H1 (cell line): ENCODE data around the gene PLEKHN1. TPM values are rescaled to one million over a fixed set of nuclear protein-coding genes. Genes with fewer than 3 reads are reported as not detected.
A peak's percentile ranks its signal among the peaks of the same experiment; 100 is the strongest.

Experiments
- BACH1 ChIP-seq: IDR thresholded peaks from 2 replicates; pipeline ENCODE4 v1.6.1; 2012; ENCODE audit warnings: low read length, improper control_type of control experiment
- BCL11A ChIP-seq, 2 experiments: IDR thresholded peaks; one replicate each; pipeline ENCODE4 v1.6.1; 2011; ENCODE audit warnings: low read depth in 2 of 2, low read length in 2 of 2, mild to moderate bottlenecking in 2 of 2
- CBX5 ChIP-seq: fragments of 300-800, 300-1000 bp; sonication (generic); IDR thresholded peaks from 2 replicates; pipeline ENCODE4 v1.7.1; 2016; ENCODE audit warnings: antibody characterized with exemption, low read length, low read depth
- CBX8 ChIP-seq: fragments of 300-800, 300-1000 bp; sonication (generic); IDR thresholded peaks from 2 replicates; pipeline ENCODE4 v1.7.1; 2016; ENCODE audit warnings: low read depth, low read length, borderline replicate concordance
- CEBPB ChIP-seq: IDR thresholded peaks from 2 replicates; pipeline ENCODE4 v1.6.1; 2012; ENCODE audit warnings: low read depth, low read length
- EGR1 ChIP-seq: IDR thresholded peaks from 2 replicates; pipeline ENCODE4 v1.6.1; 2011; ENCODE audit warnings: low read depth, low read length, borderline replicate concordance
- EP300 ChIP-seq, 2 experiments: IDR thresholded peaks; 1 replicate in 1 of 2; 2 replicates in 1 of 2; pipeline ENCODE4 v1.6.1; 2011 to 2012; ENCODE audit warnings: low read depth in 2 of 2, low read length in 2 of 2, mild to moderate bottlenecking in 2 of 2, borderline replicate concordance in 1 of 2, inconsistent platforms in 1 of 2, moderate library complexity in 1 of 2
- HDAC2 ChIP-seq, 2 experiments: fragments of 300-600 bp in 1 of 2; sonication (generic) in 1 of 2; IDR thresholded peaks; 2 replicates each; pipeline ENCODE4 v1.6.1; 2011 to 2012; ENCODE audit warnings: low read depth in 2 of 2, low read length in 2 of 2, mild to moderate bottlenecking in 2 of 2, moderate library complexity in 2 of 2, borderline replicate concordance in 1 of 2, inconsistent platforms in 1 of 2
- HDAC6 ChIP-seq: IDR thresholded peaks from one replicate; pipeline ENCODE4 v1.7.1; 2012; ENCODE audit warnings: low read depth, mild to moderate bottlenecking, inconsistent platforms, low read length, moderate library complexity
- JUN ChIP-seq: IDR thresholded peaks from 2 replicates; pipeline ENCODE4 v1.6.1; 2011; ENCODE audit warnings: low read depth, mild to moderate bottlenecking, improper control_type of control experiment, low read length
- KDM4A ChIP-seq: IDR thresholded peaks from one replicate; pipeline ENCODE4 v1.7.1; 2012; ENCODE audit warnings: low read depth, mild to moderate bottlenecking, moderate library complexity, low read length, inconsistent platforms; ENCODE audit not compliant: severe bottlenecking
- KDM5A ChIP-seq: fragments of 200-600 bp; IDR thresholded peaks from 2 replicates; pipeline ENCODE4 v1.7.1; 2012; ENCODE audit warnings: mild to moderate bottlenecking, low read length, inconsistent platforms, mixed read lengths
- POLR2A ChIP-seq, 2 experiments: IDR thresholded peaks; 1 replicate in 1 of 2; 2 replicates in 1 of 2; pipeline ENCODE4 v1.6.1; 2011; ENCODE audit warnings: low read depth in 2 of 2, low read length in 2 of 2, mild to moderate bottlenecking in 2 of 2; ENCODE audit errors: control extremely low read depth in 1 of 2
- RAD21 ChIP-seq, 2 experiments: IDR thresholded peaks in 1 of 2; conservative IDR thresholded peaks in 1 of 2; 2 replicates each; pipeline ENCODE4 v1.6.1; 2011; ENCODE audit warnings: low read depth in 2 of 2, low read length in 2 of 2, improper control_type of control experiment in 1 of 2, inconsistent platforms in 1 of 2, mild to moderate bottlenecking in 1 of 2, moderate library complexity in 1 of 2
- SAP30 ChIP-seq: fragments of 300-600 bp; sonication (generic); IDR thresholded peaks from 2 replicates; pipeline ENCODE4 v1.7.1; 2012; ENCODE audit warnings: low read length, moderate library complexity, mild to moderate bottlenecking, inconsistent platforms; ENCODE audit not compliant: insufficient read depth, insufficient replicate concordance
- SIN3A ChIP-seq, 2 experiments: IDR thresholded peaks in 1 of 2; conservative IDR thresholded peaks in 1 of 2; 2 replicates each; pipeline ENCODE4 v1.6.1; 2011 to 2012; ENCODE audit warnings: low read length in 2 of 2, improper control_type of control experiment in 1 of 2, low read depth in 1 of 2, mild to moderate bottlenecking in 1 of 2
- SP2 ChIP-seq: IDR thresholded peaks from 2 replicates; pipeline ENCODE4 v1.6.1; 2012; ENCODE audit warnings: mild to moderate bottlenecking, low read length, inconsistent platforms
- SP4 ChIP-seq: IDR thresholded peaks from 2 replicates; pipeline ENCODE4 v1.6.1; 2012; ENCODE audit warnings: low read length, inconsistent platforms
- TEAD4 ChIP-seq: IDR thresholded peaks from 2 replicates; pipeline ENCODE4 v1.6.1; 2012; ENCODE audit warnings: low read depth, low read length, inconsistent platforms, mixed read lengths
- ZNF274 ChIP-seq: IDR thresholded peaks from 2 replicates; pipeline ENCODE4 v1.7.0; 2012; ENCODE audit warnings: low read length, borderline replicate concordance; ENCODE audit errors: extremely low read depth
- polyA plus RNA-seq, 7 experiments: library from polyadenylated mRNA; depleted of rRNA in 3 of 7; stranded (reverse) in 5 of 7; unstranded in 2 of 7; fragments of >200 nt in 5 of 7; fragments of 200-250 nt in 2 of 7; gene quantifications; 1 replicate in 5 of 7; 2 replicates in 1 of 7; 4 replicates in 1 of 7; pipeline versions ENCODE4 v1.2.1 to v1.2.3, GENCODE V29; 2011 to 2013; ENCODE audit warnings: missing spikeins in 2 of 7, mixed read lengths in 2 of 7
- total RNA-seq: library from RNA; stranded (reverse); fragmentation: NEBNext Ultra II Directional; extraction: Animal tissue kit (Norgen Biotek cat#: 25700); gene quantifications from 2 replicates; pipeline ENCODE4 v1.2.1, GENCODE V29; 2021
- TF ChIP-seq, protein P1 (sequence below): IDR thresholded peaks from 2 replicates; pipeline ENCODE4 v1.6.1; 2011; ENCODE audit warnings: low read length, improper control_type of control experiment
- TF ChIP-seq, protein P2 (sequence below): IDR thresholded peaks from 2 replicates; pipeline ENCODE4 v1.6.1; 2012; ENCODE audit warnings: inconsistent platforms

Gene PLEKHN1
- total and polyA plus RNA-seq, 2 of the 8 experiments (the other 6 are each of a cell fraction or from before 2014, with no cell fraction given) = 0.39 to 1.5 TPM

DNA sequence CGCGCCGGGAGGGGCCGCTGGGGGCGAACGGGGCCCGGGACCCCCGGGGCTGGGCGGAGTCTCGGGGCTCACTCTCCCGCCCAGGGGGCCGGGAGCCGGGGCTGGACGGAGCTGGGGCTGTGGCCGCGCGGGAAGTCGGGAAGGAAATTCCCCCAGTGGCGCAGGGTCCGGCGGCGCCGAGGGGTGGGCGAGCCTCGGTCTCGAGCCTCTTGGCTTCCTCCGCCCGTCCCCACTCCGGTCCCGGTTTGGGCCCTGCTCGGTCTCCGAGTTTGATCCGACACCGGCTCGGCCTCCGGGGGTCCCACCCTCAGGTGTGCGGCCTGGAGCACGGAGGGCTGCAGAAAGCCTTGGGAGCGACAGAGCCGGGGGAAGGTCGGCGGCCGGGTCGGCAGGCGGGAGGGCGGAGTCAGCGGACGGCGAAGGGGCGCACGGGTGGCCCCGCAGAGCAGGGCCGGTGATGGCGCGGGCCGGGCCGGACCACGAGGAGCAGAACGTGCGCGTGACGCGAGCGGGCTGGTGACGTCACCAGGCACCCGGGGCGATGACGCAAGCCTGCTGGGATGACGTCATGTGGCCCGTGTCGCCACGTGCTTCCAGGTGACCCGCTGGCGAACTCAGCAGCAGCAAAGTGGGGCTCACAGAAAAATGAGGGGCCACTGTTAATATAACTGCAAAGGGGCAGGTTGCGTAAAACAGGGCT lies 34.2 kb downstream of the PLEKHN1 start (continued):
- TF ChIP-seq SP4 (no peak), KDM4A (peak; percentile 79), POLR2A (IDR thresholded peaks at IDR 0.05; ENCODE audit: control extremely low read depth in 1 of 2, low read depth in 2 of 2, low read length in 2 of 2) (no peak), HDAC6 (no peak), EP300 (IDR thresholded peaks at IDR 0.05; ENCODE audit: borderline replicate concordance in 1 of 2, low read depth in 2 of 2, low read length in 2 of 2) (peak in 1 of 2 experiments; percentile 3; a peak in 1 of 3 replicates), SAP30 (no peak), RAD21 (IDR thresholded peaks at IDR 0.05 in 1 of 2, conservative IDR thresholded peaks at IDR 0.05 in 1 of 2; ENCODE audit: low read depth in 2 of 2, low read length in 2 of 2) (no peak), CBX8 (no peak), SP2 (no peak), SIN3A (conservative IDR thresholded peaks at IDR 0.05 in 1 of 2, IDR thresholded peaks at IDR 0.05 in 1 of 2; ENCODE audit: low read depth in 1 of 2, low read length in 2 of 2) (no peak), ZNF274 (no peak), JUN (peak; percentile 87), HDAC2 (IDR thresholded peaks at IDR 0.05; ENCODE audit: borderline replicate concordance in 1 of 2, low read depth in 2 of 2, low read length in 2 of 2) (0 out of 4 replicates have a peak, but pooled peaks of 1 of the 2 experiments have one; percentile 16), BCL11A (IDR thresholded peaks at IDR 0.05; ENCODE audit: low read depth in 2 of 2, low read length in 2 of 2) (no peak), TEAD4 (no peak), BACH1 (0 out of 2 replicates have a peak, but pooled peaks have one; percentile 18), EGR1 (no peak), CBX5 (no peak), CEBPB (peak; percentile 83), KDM5A (no peak)
- TF ChIP-seq, protein P1, sequence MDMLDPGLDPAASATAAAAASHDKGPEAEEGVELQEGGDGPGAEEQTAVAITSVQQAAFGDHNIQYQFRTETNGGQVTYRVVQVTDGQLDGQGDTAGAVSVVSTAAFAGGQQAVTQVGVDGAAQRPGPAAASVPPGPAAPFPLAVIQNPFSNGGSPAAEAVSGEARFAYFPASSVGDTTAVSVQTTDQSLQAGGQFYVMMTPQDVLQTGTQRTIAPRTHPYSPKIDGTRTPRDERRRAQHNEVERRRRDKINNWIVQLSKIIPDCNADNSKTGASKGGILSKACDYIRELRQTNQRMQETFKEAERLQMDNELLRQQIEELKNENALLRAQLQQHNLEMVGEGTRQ = no peak
- TF ChIP-seq, protein P2, sequence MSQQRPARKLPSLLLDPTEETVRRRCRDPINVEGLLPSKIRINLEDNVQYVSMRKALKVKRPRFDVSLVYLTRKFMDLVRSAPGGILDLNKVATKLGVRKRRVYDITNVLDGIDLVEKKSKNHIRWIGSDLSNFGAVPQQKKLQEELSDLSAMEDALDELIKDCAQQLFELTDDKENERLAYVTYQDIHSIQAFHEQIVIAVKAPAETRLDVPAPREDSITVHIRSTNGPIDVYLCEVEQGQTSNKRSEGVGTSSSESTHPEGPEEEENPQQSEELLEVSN = peak; percentile 82
